GM12878 (cell line): ENCODE data around the gene SIGLEC10. TPM values are rescaled to one million over a fixed set of nuclear protein-coding genes. Genes with fewer than 3 reads are reported as not detected.

Source experiments
- BACH1 ChIP-seq: fragments of 450-650 bp; IDR thresholded peaks from 2 replicates; pipeline ENCODE4 v1.6.1; 2017; ENCODE audit warnings: mild to moderate bottlenecking, borderline replicate concordance
- BCLAF1 ChIP-seq: fragments of 450-650 bp; IDR thresholded peaks from 2 replicates; pipeline ENCODE4 v1.6.1; 2017; ENCODE audit warnings: antibody characterized with exemption, mild to moderate bottlenecking, moderate library complexity
- BRCA1 ChIP-seq: IDR thresholded peaks from 2 replicates; pipeline ENCODE4 v1.6.1; 2011; ENCODE audit warnings: low read depth, low read length, improper control_type of control experiment
- CEBPZ ChIP-seq: fragments of 150-350 bp; IDR thresholded peaks from 2 replicates; pipeline ENCODE4 v1.6.1; 2016; ENCODE audit warnings: low read depth, low read length
- E4F1 ChIP-seq: fragments of 450-650 bp; IDR thresholded peaks from 2 replicates; pipeline ENCODE4 v1.6.1; 2018; ENCODE audit warnings: borderline replicate concordance, mild to moderate bottlenecking; ENCODE audit not compliant: partially characterized antibody
- MYC ChIP-seq: IDR thresholded peaks from 2 replicates; pipeline ENCODE4 v1.6.1; 2011; ENCODE audit warnings: mild to moderate bottlenecking, low read length, moderate library complexity, inconsistent platforms; ENCODE audit not compliant: insufficient read depth, insufficient replicate concordance, insufficient read length, severe bottlenecking
- NKRF ChIP-seq: fragments of 450-650 bp; conservative IDR thresholded peaks from 2 replicates; pipeline ENCODE4 v1.6.1; 2017; ENCODE audit warnings: mild to moderate bottlenecking, moderate library complexity
- POLR2AphosphoS5 ChIP-seq: IDR thresholded peaks from 2 replicates; pipeline ENCODE4 v1.6.1; 2011; ENCODE audit warnings: mild to moderate bottlenecking, low read length, inconsistent platforms
- USF2 ChIP-seq: IDR thresholded peaks from 2 replicates; pipeline ENCODE4 v1.6.1; 2011; ENCODE audit warnings: low read depth, low read length, improper control_type of control experiment, borderline replicate concordance
- ZBTB40 ChIP-seq: fragments of 450-650 bp; IDR thresholded peaks from 2 replicates; pipeline ENCODE4 v1.6.1; 2016; ENCODE audit warnings: mild to moderate bottlenecking, moderate library complexity, borderline replicate concordance
- polyA plus RNA-seq, 11 experiments: library from polyadenylated mRNA; depleted of rRNA in 4 of 11; unstranded in 6 of 11; stranded (reverse) in 5 of 11; fragments of >200 nt; fragmentation: Nextera tagmentation in 4 of 11; fragmentation: Illumina TruSeq in 1 of 11; extraction: Ambion mirVana in 4 of 11; extraction: Trizol in 1 of 11; gene quantifications; 1 replicate in 1 of 11; 2 replicates in 10 of 11; pipeline versions ENCODE4 v1.2.1 to v1.2.3, GENCODE V29; 2011 to 2016; ENCODE audit warnings: inconsistent platforms in 2 of 11, missing spikeins in 2 of 11, low read depth in 1 of 11
- total RNA-seq, 4 experiments: library from RNA; depleted of rRNA in 3 of 4; stranded (reverse); fragments of >200 nt in 3 of 4; fragmentation: Illumina TruSeq in 1 of 4; extraction: Trizol in 1 of 4; gene quantifications; 2 replicates each; pipeline versions ENCODE4 v1.2.1 to v1.2.3, GENCODE V29; 2013 to 2021

SIGLEC10 gene
- total and polyA plus RNA-seq, 10 of the 15 experiments (the other 5 are each of a cell fraction or from before 2014, with no cell fraction given): 2.3 to 16.8 (median 7.8) TPM

- TF ChIP-seq E4F1 (no peak), MYC (no peak), ZBTB40 (no peak), BRCA1 (no peak), USF2 (no peak), BACH1 (no peak), NKRF (no peak), POLR2AphosphoS5 (peak; percentile 32; the same call in 1 of the 2 replicates), CEBPZ (no peak), BCLAF1 (no peak)
These were observed 44.6 kb downstream of the SIGLEC10 start, which contains the start of gene NKG7 (continued) for GRCh38 chr19:51372649-51373504.
